IMR-90 (cell line): ENCODE measurements around the gene CBX3.

Experiments
- CTCF ChIP-seq: conservative IDR thresholded peaks from 2 replicates; pipeline ENCODE4 v1.5.1; 2012; ENCODE audit warnings: mild to moderate bottlenecking, low read depth, low read length, improper control_type of control experiment
- MXI1 ChIP-seq: IDR thresholded peaks from 2 replicates; pipeline ENCODE4 v1.6.1; 2012; ENCODE audit warnings: low read depth, mild to moderate bottlenecking, low read length, moderate library complexity, borderline replicate concordance
- POLR2A ChIP-seq: IDR thresholded peaks from 2 replicates; pipeline ENCODE4 v1.6.1; 2012; ENCODE audit warnings: mild to moderate bottlenecking, low read depth, low read length
- RAD21 ChIP-seq: IDR thresholded peaks from 2 replicates; pipeline ENCODE4 v1.6.1; 2012; ENCODE audit warnings: low read length, improper control_type of control experiment
- RFX5 ChIP-seq: IDR thresholded peaks from 2 replicates; pipeline ENCODE4 v1.8.0; 2012; ENCODE audit warnings: low read depth, mild to moderate bottlenecking, low read length, moderate library complexity

DNA sequence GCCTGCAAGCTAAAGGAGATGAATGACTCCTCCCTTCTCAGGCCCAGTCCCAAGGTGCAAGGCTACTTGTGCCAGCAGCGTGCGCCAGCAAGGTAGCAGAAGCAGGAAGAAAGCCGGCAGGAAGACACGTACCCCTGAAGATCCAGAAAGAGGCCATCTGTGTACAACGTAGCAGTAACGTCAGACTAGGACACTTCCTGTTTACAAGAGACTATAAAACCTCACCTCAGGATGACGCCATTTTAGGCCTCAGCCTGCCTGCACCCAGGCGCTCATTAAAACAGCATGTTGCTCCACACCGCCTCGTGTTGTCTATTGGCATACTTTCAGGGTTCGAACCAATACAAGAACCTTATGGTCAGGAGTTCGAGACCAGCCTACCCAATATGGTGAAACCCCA is 48.7 kb downstream of the CBX3 start:
- TF ChIP-seq RFX5 (no peak), RAD21 (no peak), CTCF (no peak), MXI1 (no peak), POLR2A (no peak)
